Measurements from ENCODE around the gene TGM4. TPM values are rescaled to one million over a fixed set of nuclear protein-coding genes. Genes with fewer than 3 reads are reported as not detected.

TGM4 gene
- total and polyA plus RNA-seq, 2 experiments from 2014 or later, result not detected

DNA sequence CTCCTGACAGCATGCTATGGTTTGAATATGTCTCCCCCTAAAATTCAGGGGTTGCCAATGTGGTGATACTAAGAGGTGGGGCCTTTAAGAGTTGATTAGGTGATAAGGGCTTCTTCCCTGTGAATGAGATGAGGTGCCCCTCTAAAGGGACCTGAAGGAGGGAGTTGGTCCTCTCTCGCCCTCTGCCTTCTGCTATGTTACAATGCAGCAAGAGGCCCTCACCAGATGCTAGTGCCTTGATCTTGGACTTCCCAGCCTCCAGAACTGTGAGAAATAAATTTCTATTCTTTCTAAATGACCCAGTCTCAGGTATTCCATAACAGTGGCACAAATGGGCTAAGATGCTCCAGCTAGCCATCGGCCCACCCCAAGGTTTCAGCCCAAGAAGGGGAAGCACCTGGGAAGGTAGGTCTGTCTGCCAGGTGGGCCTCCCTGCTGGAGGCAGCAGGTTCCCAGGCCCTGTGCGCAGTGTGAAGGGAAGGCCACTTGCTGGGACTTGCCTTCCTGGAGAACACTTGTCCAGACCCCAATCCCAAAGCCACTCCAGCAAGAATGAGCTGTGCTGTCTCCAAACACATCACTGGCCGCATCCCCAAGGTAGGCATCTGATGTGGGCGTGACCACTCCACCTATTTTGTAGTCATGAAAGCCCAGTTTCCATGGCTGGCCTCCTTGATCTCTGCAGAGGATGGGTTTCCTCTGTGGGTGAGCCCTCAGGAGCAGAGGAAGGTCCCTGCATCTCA is 9.0 kb downstream of the TGM4 start:
- peak overlapping the region; percentile 32 for H3K4me3 ChIP-seq
- no peaks in the 10 kb centered on the region for H3K36me3 ChIP-seq (ENCODE audit: low read depth)
- 0 out of 2 replicates have a peak, but pooled peaks cover 10% of the 10 kb centered on the region for H3F3A ChIP-seq (ENCODE audit: insufficient read depth)
- no peaks in the 10 kb centered on the region for H3K9me3 ChIP-seq (ENCODE audit: low read depth)
- peak; percentile 10 for DNase-seq
- H3K27me3 ChIP-seq (replicated peaks; ENCODE audit: insufficient read depth), result no peaks in the 10 kb centered on the region
- no peaks in the 10 kb centered on the region for H3K79me2 ChIP-seq (ENCODE audit: insufficient read depth)
- no peaks in the 10 kb centered on the region for H4K20me1 ChIP-seq (ENCODE audit: insufficient read depth)
- 81 to 85% methylated on average over 5 of the region's 5 CpGs for WGBS, 2 experiments (ENCODE audit: low coverage in 1 of 2, low lambda C conversion rate in 2 of 2, missing lambda C conversion rate in 2 of 2)
- no peaks in the 10 kb centered on the region for H3K9me2 ChIP-seq (ENCODE audit: insufficient read depth)
- H3K4me1 ChIP-seq (ENCODE audit: insufficient read depth), result peaks cover 25% of the 10 kb centered on the region
- TF ChIP-seq EZH2 (IDR thresholded peaks at IDR 0.05; ENCODE audit: insufficient read depth, poor library complexity, severe bottlenecking), result no peak
- no peak for TF ChIP-seq EZH2phosphoT487 (IDR thresholded peaks at IDR 0.05; ENCODE audit: insufficient read depth, low read depth)
- in situ Hi-C loops (cut with MboI), result no loop called here
- peak overlapping the region; percentile 44 for H2AFZ ChIP-seq
- H3K27ac ChIP-seq, result peak overlapping the region; percentile 74
- H3K4me2 ChIP-seq (ENCODE audit: unreplicated experiment), result peak overlapping the region; percentile 58
- peak overlapping the region; percentile 49 for H3K9ac ChIP-seq

GRCh38 chr3:44883999-44884431 is 9.6 kb downstream of the TGM4 start:
- no peaks in the 10 kb centered on the region for H3K9me2 ChIP-seq (ENCODE audit: insufficient read depth)
- in situ Hi-C loops (cut with MboI), result no loop called here
- H3K36me3 ChIP-seq (ENCODE audit: low read depth), result no peaks in the 10 kb centered on the region
- H3K27me3 ChIP-seq (replicated peaks; ENCODE audit: insufficient read depth), result no peaks in the 10 kb centered on the region
- peaks cover 25% of the 10 kb centered on the region for H3K4me1 ChIP-seq (ENCODE audit: insufficient read depth)
- H2AFZ ChIP-seq, result peak overlapping the region; percentile 44
- no peaks in the 10 kb centered on the region for H3K79me2 ChIP-seq (ENCODE audit: insufficient read depth)
- WGBS, 2 experiments (ENCODE audit: low coverage in 1 of 2, low lambda C conversion rate in 2 of 2, missing lambda C conversion rate in 2 of 2), result 0 to 2% methylated on average over 4 of the region's 4 CpGs
- peak; percentile 92 for DNase-seq
- H3K27ac ChIP-seq, result peak overlapping the region; percentile 74
- no peaks in the 10 kb centered on the region for H4K20me1 ChIP-seq (ENCODE audit: insufficient read depth)
- H3K4me3 ChIP-seq, result peak overlapping the region; percentile 32
- 0 out of 2 replicates have a peak, but pooled peaks cover 10% of the 10 kb centered on the region for H3F3A ChIP-seq (ENCODE audit: insufficient read depth)
- TF ChIP-seq EZH2phosphoT487 (IDR thresholded peaks at IDR 0.05; ENCODE audit: insufficient read depth, low read depth) (no peak), EZH2 (IDR thresholded peaks at IDR 0.05; ENCODE audit: insufficient read depth, poor library complexity, severe bottlenecking) (no peak)
- peak overlapping the region; percentile 58 for H3K4me2 ChIP-seq (ENCODE audit: unreplicated experiment)
- peak overlapping the region; percentile 49 for H3K9ac ChIP-seq
- no peaks in the 10 kb centered on the region for H3K9me3 ChIP-seq (ENCODE audit: low read depth)

- Histone ChIP-seq H3K4me1 (ENCODE audit: insufficient read depth) (peaks cover 25% of the 10 kb centered on the region), H3K9ac (no peak overlapping the region), H3K4me3 (no peak overlapping the region), H3F3A (ENCODE audit: insufficient read depth) (0 out of 2 replicates have a peak, but pooled peaks cover 10% of the 10 kb centered on the region), H3K27ac (no peak overlapping the region), H3K9me2 (ENCODE audit: insufficient read depth) (no peaks in the 10 kb centered on the region), H3K9me3 (ENCODE audit: low read depth) (no peaks in the 10 kb centered on the region), H3K79me2 (ENCODE audit: insufficient read depth) (no peaks in the 10 kb centered on the region), H3K27me3 (replicated peaks; ENCODE audit: insufficient read depth) (no peaks in the 10 kb centered on the region), H4K20me1 (ENCODE audit: insufficient read depth) (no peaks in the 10 kb centered on the region), H3K4me2 (ENCODE audit: unreplicated experiment) (peak overlapping the region; percentile 64), H3K36me3 (ENCODE audit: low read depth) (no peaks in the 10 kb centered on the region), H2AFZ (no peak overlapping the region)
- DNase-seq, result peak; percentile 95
- WGBS, 2 experiments (ENCODE audit: low coverage in 1 of 2, low lambda C conversion rate in 2 of 2, missing lambda C conversion rate in 2 of 2), result 8 to 9% methylated on average over 4 of the region's 4 CpGs
- in situ Hi-C loops (cut with MboI), result no loop called here
- no peak for TF ChIP-seq EZH2 (IDR thresholded peaks at IDR 0.05; ENCODE audit: insufficient read depth, poor library complexity, severe bottlenecking)
- no peak for TF ChIP-seq EZH2phosphoT487 (IDR thresholded peaks at IDR 0.05; ENCODE audit: insufficient read depth, low read depth)
Measured at GRCh38 chr3:44885618-44886017, 11.2 kb downstream of the TGM4 start.

DNA sequence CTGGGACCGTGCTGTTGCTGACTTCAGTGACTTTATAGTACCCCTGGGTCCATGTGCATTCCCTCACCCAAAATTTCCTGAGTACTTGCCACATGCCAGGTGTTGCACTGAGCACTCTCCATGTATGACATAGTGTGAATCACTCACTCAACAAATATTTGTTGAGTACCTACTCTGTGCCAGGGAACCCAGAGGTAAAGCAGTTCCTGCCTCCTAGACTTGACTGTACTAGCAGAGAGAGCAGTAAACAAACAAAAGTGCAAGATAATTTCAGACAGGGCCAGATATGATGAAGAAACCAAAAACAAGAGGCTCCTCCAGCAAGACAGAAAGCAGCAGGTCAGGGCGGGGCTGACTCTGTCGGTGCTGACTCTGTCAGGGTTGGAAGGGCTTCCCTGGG is 12.2 kb downstream of the TGM4 start:
- H2AFZ ChIP-seq, result no peak overlapping the region
- H3K9ac ChIP-seq, result no peak overlapping the region
- TF ChIP-seq EZH2phosphoT487 (IDR thresholded peaks at IDR 0.05; ENCODE audit: insufficient read depth, low read depth) (no peak), EZH2 (IDR thresholded peaks at IDR 0.05; ENCODE audit: insufficient read depth, poor library complexity, severe bottlenecking) (no peak)
- no peaks in the 10 kb centered on the region for H3K9me2 ChIP-seq (ENCODE audit: insufficient read depth)
- no peak overlapping the region for H3K4me2 ChIP-seq (ENCODE audit: unreplicated experiment)
- H3K9me3 ChIP-seq (ENCODE audit: low read depth), result no peaks in the 10 kb centered on the region
- 0 out of 2 replicates have a peak, but pooled peaks cover 10% of the 10 kb centered on the region for H3F3A ChIP-seq (ENCODE audit: insufficient read depth)
- in situ Hi-C loops (cut with MboI), result no loop called here
- H3K36me3 ChIP-seq (ENCODE audit: low read depth), result no peaks in the 10 kb centered on the region
- DNase-seq, result peak; percentile 16
- no peak overlapping the region for H3K27ac ChIP-seq
- peaks cover 25% of the 10 kb centered on the region for H3K4me1 ChIP-seq (ENCODE audit: insufficient read depth)
- WGBS, 2 experiments (ENCODE audit: low coverage in 1 of 2, low lambda C conversion rate in 2 of 2, missing lambda C conversion rate in 2 of 2), result 73 to 79% methylated on average over 3 of the region's 3 CpGs
- no peaks in the 10 kb centered on the region for H4K20me1 ChIP-seq (ENCODE audit: insufficient read depth)
- H3K27me3 ChIP-seq (replicated peaks; ENCODE audit: insufficient read depth), result no peaks in the 10 kb centered on the region
- no peak overlapping the region for H3K4me3 ChIP-seq
- H3K79me2 ChIP-seq (ENCODE audit: insufficient read depth), result no peaks in the 10 kb centered on the region
